GM19463 (cell line): ENCODE results near the gene SPAG8.

Source experiments
- ATAC-seq: cut with Tn5 transposase; IDR thresholded peaks from one replicate; pipeline ENCODE4 v1.9.1; 2021; ENCODE audit warnings: mild to moderate bottlenecking, moderate library complexity; ENCODE audit not compliant: unreplicated experiment

SPAG8 gene

GRCh38 chr9:35813434-35814105 lies 1.5 kb upstream of the SPAG8 start:
- no peak for ATAC-seq

DNA sequence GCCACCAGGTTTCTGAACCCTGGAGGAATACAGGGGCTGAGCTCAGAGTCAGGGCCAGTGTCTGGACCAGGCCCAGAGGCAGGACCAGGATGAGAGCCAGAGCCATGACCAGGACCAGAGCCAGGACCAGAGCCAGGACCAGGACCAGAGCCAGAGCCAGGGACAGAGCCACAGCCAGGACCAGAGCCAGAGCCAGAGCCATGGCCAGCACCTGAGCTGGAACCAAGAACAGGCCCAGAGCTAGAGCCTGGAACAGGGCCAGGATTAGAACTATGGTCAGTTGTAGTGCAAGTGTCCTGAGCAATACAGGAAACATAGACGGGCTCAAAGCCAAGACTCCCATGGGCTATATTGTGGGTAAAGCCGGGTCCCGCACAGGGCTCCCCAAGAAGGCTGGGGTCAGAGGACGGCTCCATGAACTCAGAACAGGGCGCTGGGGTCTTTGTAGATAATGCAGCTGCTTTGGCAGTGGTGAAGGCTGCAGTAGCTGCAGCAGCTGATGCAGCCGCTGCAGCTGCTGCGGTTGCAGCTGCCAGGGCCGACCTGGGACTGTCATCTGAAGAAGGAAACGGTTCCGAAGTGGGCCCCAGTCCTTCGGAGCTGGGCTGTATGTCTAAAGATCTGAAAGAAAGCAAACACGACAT lies 559 bp downstream of the SPAG8 start:
- ATAC-seq: no peak

- no peak for ATAC-seq
Measured at GRCh38 chr9:35810122-35810521, 1.9 kb downstream of the SPAG8 start.

GRCh38 chr9:35808433-35808832 lies 3.6 kb downstream of the SPAG8 start:
- ATAC-seq: no peak

DNA sequence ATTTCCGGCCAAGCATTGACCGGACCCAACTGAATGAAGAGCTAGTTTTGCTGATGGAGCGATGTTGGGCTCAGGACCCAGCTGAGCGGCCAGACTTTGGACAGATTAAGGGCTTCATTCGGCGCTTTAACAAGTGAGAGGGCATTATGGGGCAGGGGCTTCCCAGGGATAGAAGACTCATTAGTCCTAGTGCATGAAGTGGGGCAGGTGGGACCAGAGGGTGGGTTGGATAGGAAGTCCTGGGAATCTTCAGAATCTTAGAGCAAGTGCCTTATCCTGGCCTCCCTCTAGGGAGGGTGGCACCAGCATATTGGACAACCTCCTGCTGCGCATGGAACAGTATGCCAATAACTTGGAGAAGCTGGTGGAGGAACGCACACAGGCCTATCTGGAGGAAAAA lies 6.0 kb downstream of the SPAG8 start:
- ATAC-seq: no peak

- ATAC-seq: no peak
Measured at GRCh38 chr9:35801328-35802128, 10.5 kb downstream of the SPAG8 start.

- ATAC-seq: no peak
Measured at GRCh38 chr9:35800530-35800929, 11.5 kb downstream of the SPAG8 start.

DNA sequence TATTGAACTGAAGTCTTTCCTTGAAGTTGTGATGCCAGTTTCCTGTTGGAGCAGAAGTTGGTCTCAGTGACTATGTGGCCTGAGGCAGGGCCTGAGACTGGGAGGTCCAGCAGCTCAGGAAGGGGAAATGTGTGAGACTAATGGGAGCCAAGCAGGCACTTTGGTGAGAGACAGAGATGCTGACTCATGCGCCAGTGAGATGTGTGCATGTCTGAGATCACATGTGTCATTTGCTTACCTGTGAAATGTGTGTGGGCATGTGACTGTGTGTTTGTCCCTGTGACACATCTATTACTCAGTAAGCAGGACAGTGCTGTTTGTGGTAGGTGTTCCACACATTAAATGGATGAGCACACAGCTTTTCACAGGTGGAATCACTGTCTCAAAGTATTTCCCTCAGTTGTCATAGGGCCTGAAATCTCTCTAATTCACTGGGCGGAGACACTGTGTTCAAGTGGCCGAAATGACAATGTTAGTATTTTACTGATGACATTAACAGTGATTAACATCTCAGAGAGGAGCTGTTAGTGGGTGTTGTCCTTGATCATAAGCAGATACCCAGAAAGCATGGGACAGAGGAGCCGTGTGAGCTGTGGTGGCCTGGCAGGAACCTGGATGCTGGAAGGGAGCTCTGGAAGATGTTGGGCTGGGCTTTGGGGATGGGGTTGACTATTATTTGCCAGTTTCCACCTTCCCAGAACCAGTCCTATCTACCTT lies 13.2 kb downstream of the SPAG8 start:
- ATAC-seq: no peak

DNA sequence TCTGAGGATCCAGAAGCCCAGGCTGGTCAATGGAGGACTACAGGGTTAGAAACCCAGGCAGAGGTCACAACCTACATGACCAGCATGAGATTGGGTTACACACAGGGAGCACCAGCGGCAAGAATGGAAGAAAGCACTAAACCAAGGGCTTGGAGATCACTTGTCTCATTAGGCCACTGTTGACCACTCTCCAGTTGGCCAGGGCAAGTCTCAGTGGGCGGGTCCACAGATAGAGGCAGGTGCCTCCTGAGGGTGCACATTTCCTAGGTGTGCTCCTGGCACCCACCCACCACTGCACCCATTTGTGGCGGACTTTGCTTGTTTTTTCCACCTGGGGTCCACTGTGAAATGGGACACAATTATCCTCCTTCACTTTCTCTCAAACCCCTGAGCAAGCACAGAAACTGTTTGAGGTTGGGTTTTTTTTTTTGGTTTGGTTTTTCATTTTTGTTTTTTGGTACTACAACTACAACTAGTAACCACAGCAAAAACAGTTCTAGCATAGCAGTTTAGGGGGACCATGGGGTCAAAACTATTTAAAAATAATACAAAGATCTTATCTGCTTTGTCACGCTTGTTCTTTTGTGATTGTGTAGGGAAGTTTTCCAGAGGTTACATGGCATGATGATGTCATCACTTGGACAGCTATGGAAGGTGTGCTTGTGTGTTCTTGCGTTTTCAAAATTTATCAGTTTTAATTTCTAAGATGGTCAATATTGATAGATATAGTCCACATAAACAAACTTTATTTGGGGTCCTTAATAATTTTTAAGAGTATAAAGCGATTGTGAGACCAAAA lies 14.6 kb downstream of the SPAG8 start:
- ATAC-seq: no peak

DNA sequence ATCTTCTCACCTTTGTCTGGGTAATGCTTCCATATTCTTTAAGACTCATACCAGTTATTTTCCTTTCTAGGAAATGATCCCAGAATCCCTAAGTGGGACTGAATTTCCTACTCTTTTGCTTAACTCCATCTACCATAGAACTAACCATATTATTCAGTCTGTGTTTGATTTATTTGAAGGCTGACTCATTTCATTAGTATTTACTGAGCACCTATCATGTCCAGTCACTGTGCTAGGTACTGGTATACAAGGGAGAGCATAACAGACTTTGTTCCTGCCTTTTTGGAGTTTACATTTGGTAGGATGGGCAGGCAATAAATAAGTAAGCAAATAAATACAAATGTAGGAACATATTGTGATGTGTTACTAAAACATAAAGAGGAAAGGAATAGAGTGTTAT lies 16.4 kb downstream of the SPAG8 start:
- no peak for ATAC-seq

- ATAC-seq: no peak
Measured at GRCh38 chr9:35793461-35793860, 18.6 kb downstream of the SPAG8 start.

- ATAC-seq: no peak
Measured at GRCh38 chr9:35792826-35793225, 19.2 kb downstream of the SPAG8 start.

DNA sequence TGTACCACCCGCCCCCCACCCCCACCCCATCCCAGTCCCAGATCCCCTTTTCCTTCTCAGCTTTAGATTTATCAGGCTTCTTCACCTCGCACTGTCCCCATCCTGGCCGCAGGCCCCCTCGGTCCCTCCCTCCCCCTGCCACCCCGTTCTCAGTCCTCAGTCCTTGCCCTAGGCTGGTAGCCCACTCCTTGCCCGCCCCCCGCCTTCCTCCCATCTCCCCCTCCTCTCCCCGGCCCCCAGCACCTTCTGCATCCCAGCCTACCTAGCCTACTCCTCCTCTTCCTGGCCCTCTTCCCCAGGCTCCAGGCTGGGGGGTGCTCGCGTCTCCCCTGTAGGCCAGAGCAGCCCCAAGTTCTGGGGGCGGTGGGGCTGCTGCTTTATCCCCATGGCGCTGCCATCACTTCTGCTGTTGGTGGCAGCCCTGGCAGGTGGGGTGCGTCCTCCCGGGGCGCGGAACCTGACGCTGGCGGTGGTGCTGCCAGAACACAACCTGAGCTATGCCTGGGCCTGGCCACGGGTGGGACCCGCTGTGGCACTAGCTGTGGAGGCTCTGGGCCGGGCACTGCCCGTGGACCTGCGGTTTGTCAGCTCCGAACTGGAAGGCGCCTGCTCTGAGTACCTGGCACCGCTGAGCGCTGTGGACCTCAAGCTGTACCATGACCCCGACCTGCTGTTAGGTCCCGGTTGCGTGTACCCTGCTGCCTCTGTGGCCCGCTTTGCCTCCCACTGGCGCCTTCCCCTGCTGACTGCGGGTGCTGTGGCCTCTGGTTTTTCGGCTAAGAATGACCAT lies 19.8 kb downstream of the SPAG8 start:
- no peak for ATAC-seq

- no peak for ATAC-seq
Measured at GRCh38 chr9:35791297-35791921, 20.7 kb downstream of the SPAG8 start, which contains the start of gene NPR2. Gene NPR2, plus strand, starts transcription at chr9:35791591. Its CDS starts 818 bp downstream, at chr9:35792409.

GRCh38 chr9:35790385-35791296 lies 21.4 kb downstream of the SPAG8 start:
- ATAC-seq: no peak

- no peak for ATAC-seq
Measured at GRCh38 chr9:35790025-35790384, 22.1 kb downstream of the SPAG8 start.

- no peak for ATAC-seq
Measured at GRCh38 chr9:35789541-35789940, 22.5 kb downstream of the SPAG8 start.

GRCh38 chr9:35783418-35783817 lies 28.6 kb downstream of the SPAG8 start:
- no peak for ATAC-seq
